ENCODE measurements around the gene SOD3.

SOD3 gene

DNA sequence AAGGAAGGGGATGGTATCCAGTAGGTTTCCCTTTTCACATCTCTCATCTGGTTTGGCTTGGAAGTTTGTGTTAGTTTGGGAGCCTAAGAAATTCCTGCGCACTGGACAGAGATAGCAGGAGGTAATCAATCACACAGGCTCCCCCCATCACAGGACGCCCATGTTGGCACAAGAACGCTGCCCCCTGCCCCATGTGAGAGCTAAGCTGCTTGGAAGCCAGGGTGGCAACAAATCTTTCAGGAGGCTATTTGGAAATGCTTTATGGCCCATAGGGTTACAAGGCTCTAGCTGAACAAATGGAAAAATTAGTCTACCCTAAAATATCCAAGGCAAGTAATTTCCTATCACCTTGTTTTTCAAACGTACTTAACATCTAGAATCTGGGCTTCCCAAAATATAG is 54.0 kb downstream of the SOD3 start:
- Histone ChIP-seq H3K4me3 (no peak overlapping the region), H3K27ac (no peak overlapping the region)
- TF ChIP-seq, protein P1, sequence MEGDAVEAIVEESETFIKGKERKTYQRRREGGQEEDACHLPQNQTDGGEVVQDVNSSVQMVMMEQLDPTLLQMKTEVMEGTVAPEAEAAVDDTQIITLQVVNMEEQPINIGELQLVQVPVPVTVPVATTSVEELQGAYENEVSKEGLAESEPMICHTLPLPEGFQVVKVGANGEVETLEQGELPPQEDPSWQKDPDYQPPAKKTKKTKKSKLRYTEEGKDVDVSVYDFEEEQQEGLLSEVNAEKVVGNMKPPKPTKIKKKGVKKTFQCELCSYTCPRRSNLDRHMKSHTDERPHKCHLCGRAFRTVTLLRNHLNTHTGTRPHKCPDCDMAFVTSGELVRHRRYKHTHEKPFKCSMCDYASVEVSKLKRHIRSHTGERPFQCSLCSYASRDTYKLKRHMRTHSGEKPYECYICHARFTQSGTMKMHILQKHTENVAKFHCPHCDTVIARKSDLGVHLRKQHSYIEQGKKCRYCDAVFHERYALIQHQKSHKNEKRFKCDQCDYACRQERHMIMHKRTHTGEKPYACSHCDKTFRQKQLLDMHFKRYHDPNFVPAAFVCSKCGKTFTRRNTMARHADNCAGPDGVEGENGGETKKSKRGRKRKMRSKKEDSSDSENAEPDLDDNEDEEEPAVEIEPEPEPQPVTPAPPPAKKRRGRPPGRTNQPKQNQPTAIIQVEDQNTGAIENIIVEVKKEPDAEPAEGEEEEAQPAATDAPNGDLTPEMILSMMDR (IDR thresholded peaks at IDR 0.05): no peak
- no peak for DNase-seq (ENCODE audit: low spot score)

- Histone ChIP-seq H3K27ac (no peak overlapping the region), H3K4me3 (no peak overlapping the region)
- TF ChIP-seq, protein P1 (IDR thresholded peaks at IDR 0.05): no peak
- DNase-seq (ENCODE audit: low spot score): no peak
Measured at GRCh38 chr4:24849756-24850155, 54.4 kb downstream of the SOD3 start.
